Stimulated activated memory B cell treated with anti-CD40 and anti-IgM and Interleukin-4, amounts not matched to agents 10 μg/mL and 1 μg/mL and 100 μg/mL, for 72 hours (primary cell): ENCODE measurements around the gene HMX1.

ENCODE experiments used
- ATAC-seq: fragments of 150-1000 bp; cut with Tn5 transposase; 2 replicates; pipeline ENCODE4 v1.10.0; 2021
- H3K27ac Mint-ChIP-seq: one replicate; pipeline ENCODE4 v1.8.0; 2022; ENCODE audit warnings: mild to moderate bottlenecking, mixed read lengths
- H3K27me3 Mint-ChIP-seq: one replicate; pipeline ENCODE4 v1.8.0; 2022; ENCODE audit warnings: mixed read lengths
- H3K36me3 Mint-ChIP-seq: one replicate; pipeline ENCODE4 v1.8.0; 2022; ENCODE audit warnings: mixed read lengths
- H3K4me1 Mint-ChIP-seq: one replicate; pipeline ENCODE4 v1.8.0; 2022; ENCODE audit warnings: mixed read lengths
- H3K4me3 Mint-ChIP-seq: one replicate; pipeline ENCODE4 v1.8.0; 2022; ENCODE audit warnings: mild to moderate bottlenecking, moderate library complexity, mixed read lengths
- H3K9me3 Mint-ChIP-seq: one replicate; pipeline ENCODE4 v1.8.0; 2022; ENCODE audit warnings: mixed read lengths

Gene HMX1

GRCh38 chr4:8869002-8869897 lies 2.4 kb downstream of the HMX1 start:
- H3K36me3 Mint-ChIP-seq, result no peaks in the 10 kb centered on the region
- no peak for ATAC-seq
- H3K9me3 Mint-ChIP-seq, result no peaks in the 10 kb centered on the region
- no peak overlapping the region for H3K4me3 Mint-ChIP-seq
- no peak overlapping the region for H3K27ac Mint-ChIP-seq
- H3K4me1 Mint-ChIP-seq, result peaks cover 5% of the 10 kb centered on the region
- H3K27me3 Mint-ChIP-seq, result peaks cover 86% of the 10 kb centered on the region

DNA sequence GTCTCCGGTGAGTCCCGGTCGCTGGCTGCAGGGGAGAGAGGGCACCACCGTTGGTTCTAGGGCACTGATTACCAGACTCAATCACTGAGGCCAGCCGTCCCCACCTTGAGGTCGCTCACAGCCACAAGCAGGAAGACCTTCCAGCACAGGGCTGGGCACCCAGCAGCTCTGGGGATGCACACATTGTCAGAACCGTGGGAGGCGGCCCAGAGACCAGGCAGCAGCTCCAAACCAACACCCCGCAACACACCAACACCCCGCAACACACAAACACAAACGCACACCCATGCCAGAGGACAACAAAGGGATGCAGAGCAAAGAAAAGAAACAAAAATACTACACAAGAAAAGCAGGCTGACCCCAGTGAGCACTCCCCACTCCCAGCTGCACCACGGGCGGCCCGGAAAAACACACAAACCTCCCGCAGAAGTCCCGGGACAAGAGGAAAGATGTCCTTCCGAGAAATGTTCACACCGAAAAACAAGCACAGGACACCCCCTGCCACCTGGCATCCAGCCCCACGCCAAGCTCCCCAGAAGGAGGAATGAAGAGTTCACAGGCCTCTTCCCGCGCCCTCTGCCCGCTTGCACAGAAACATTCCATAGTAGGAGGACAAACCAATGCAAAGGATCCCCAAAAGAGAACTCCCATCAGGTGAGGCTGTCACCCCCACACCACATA lies 3.2 kb downstream of the HMX1 start:
- H3K27me3 Mint-ChIP-seq, result peaks cover 86% of the 10 kb centered on the region
- peaks cover 5% of the 10 kb centered on the region for H3K4me1 Mint-ChIP-seq
- H3K27ac Mint-ChIP-seq, result no peak overlapping the region
- no peak for ATAC-seq
- no peaks in the 10 kb centered on the region for H3K9me3 Mint-ChIP-seq
- no peak overlapping the region for H3K4me3 Mint-ChIP-seq
- no peaks in the 10 kb centered on the region for H3K36me3 Mint-ChIP-seq

DNA sequence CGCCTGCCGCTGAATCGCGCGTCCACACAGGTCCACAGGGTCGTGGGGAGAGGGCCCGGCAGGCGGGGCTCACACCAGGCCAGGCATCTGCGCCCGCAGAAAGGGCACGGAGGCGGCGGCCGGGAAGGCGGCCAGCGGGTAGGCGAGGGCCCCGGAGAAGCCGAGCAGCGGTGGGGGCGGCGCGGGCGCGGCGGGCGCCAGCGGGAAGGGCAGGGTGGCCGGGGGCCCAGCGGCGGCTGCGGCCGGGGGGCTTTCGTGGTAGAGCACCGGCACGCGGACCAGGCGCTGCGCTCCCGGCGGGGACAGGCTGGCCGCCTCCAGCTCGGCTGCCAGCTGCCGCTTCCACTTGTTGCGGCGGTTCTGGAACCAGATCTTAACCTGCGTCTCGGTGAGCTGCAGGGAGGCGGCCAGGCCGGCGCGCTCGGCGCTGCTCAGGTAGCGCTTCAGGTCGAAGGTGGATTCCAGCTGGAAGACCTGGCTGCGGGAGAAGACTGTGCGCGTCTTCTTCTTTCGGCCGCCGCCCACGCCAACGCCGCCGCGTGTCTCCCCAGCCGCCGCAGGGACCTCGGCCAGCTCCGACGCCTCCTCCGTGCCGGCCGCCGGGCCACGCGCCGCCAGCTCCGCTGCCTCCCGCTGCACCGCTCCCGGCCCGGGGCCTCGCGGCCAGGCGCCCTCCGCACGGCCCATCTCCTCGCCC lies 3.9 kb downstream of the HMX1 start:
- no peaks in the 10 kb centered on the region for H3K36me3 Mint-ChIP-seq
- ATAC-seq, result no peak
- H3K9me3 Mint-ChIP-seq, result no peaks in the 10 kb centered on the region
- peaks cover 5% of the 10 kb centered on the region for H3K4me1 Mint-ChIP-seq
- H3K27me3 Mint-ChIP-seq, result peaks cover 86% of the 10 kb centered on the region
- no peak overlapping the region for H3K27ac Mint-ChIP-seq
- H3K4me3 Mint-ChIP-seq, result no peak overlapping the region

DNA sequence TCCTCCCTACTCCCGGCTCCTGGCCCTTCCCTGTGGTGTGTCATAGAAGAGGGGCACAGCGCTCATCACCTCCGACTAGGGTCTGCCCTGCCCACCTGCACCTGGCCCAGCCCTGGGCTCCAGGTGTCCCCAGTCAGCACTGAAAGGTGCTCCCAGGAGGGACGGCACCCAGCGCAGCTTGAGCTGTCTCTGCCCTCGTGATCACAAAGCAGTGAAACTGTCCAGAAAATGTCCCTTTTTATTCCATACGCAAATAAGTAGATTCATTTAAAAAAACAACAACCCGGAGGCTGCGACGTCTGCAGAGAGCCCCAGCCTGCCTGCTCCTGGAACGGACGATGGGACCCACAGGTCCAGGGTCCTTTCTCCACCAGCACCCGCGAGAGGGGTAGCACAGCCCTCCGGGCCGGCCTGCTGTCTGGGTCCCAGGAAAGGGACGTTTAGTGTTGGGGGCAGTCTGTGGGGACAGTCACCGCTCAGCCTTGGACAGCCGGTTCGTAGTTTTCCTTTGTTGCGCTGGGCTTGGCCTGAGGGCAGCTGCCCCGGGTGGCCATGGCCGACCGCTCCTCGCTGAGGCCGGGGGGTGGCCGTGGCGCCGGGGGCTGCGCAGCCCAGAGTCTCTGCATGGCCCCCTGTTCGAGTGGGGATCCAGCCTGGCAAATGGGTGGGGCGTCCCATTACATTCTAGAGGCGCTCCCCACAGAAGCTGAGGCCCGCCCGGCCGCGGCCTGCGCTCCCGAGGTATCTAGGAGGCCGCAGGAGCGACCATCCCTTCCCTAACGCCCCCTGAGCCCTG lies 4.6 kb downstream of the HMX1 start:
- H3K27ac Mint-ChIP-seq, result no peak overlapping the region
- H3K36me3 Mint-ChIP-seq, result no peaks in the 10 kb centered on the region
- H3K4me3 Mint-ChIP-seq, result no peak overlapping the region
- ATAC-seq, result no peak
- peaks cover 86% of the 10 kb centered on the region for H3K27me3 Mint-ChIP-seq
- no peaks in the 10 kb centered on the region for H3K9me3 Mint-ChIP-seq
- peaks cover 5% of the 10 kb centered on the region for H3K4me1 Mint-ChIP-seq

DNA sequence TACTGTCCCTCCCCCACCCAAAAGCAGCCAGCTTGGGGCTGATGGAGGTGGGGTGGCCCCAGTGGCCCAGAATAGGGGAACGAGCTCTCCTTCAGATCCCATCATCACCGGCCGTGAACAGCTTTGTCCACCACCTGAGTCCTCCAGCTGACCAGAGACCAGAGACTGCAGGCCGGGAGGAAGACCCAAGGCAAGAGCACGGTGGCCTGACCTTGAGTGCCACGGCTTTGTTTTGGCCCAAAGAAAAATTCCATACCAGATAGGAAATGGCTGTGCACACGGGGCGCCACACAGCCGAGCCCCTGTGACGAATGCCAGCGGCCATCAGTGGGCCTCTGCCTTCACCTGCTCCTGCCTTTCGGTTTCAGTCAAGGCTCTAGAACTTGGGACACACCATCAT lies 5.2 kb downstream of the HMX1 start:
- no peak overlapping the region for H3K4me3 Mint-ChIP-seq
- no peak for ATAC-seq

DNA sequence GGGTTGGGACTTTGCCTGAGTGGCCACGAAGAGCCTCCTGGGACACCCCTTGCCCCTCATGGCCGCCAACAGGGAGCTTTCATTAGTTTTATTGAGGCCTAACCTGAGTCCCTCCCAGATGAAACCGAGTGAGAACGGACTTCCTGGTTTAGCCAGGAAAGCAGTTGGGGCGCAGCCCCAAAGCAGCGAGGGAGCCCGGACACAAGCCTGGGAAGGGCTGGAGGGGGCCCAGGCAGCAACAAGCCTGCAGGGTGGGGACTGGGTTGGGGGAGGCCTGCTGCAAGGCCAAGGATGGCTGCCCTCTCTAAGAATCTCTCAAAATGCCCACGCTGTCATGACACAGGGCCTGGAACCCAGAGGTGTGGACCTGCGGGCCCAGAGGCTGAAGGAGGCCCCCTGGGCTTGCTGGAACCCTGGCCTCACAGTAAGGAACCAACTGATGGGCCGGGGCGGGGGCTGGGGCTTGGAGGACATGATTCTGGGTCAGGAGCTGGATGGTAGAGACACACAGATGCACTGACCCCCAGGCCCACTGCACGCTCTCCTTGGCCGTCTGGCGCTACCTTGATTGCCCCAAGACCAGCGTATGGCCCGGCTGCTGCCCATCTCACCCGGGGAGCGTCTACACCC lies 5.8 kb downstream of the HMX1 start:
- H3K27me3 Mint-ChIP-seq, result peaks cover 92% of the 10 kb centered on the region
- H3K4me1 Mint-ChIP-seq, result peaks cover 5% of the 10 kb centered on the region
- ATAC-seq, result no peak

More for the DNA sequence above, 5.2 kb downstream of the HMX1 start:
- H3K4me1 Mint-ChIP-seq, result peaks cover 5% of the 10 kb centered on the region
- no peaks in the 10 kb centered on the region for H3K36me3 Mint-ChIP-seq
- no peak overlapping the region for H3K27ac Mint-ChIP-seq
- no peaks in the 10 kb centered on the region for H3K9me3 Mint-ChIP-seq
- peaks cover 90% of the 10 kb centered on the region for H3K27me3 Mint-ChIP-seq

DNA sequence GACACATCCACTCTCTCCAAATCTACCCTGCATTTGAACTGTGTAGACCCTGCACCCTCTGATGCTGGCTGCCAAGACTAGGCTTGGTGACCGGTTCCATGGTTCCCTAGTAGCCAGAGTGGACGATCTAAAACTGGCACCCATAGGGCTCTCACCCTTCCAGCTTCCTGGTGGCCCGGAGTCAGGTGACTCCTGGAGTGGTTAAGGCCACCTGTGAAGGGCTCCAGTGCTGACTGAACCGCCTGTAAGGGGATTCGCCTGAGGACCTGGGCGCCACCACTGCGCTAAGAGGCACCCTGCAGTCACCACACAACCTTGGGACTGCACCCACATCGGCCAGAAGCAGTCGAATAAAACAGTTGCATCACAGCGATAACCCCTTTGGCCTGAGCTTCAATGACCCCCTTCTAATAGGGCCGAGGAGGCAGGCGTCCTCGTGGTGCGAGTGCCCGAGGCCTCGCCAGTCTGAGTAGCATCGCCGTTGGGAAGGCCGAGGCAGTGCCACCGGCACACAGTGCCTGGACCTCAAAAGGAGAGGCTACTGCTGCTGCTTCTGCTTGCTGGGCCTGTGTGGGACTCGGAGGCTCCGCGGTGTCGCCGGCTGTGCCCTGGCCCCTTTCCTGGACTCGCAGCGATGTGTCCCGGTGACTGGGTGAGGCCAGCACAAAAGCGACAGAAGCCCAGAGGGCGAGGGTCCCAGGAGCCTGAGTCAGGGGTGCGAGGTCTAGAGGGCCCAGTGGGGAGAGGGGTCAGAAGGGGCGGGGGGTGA lies 6.5 kb downstream of the HMX1 start:
- H3K9me3 Mint-ChIP-seq, result no peaks in the 10 kb centered on the region
- H3K4me1 Mint-ChIP-seq, result peaks cover 5% of the 10 kb centered on the region
- H3K4me3 Mint-ChIP-seq, result no peak overlapping the region
- peaks cover 90% of the 10 kb centered on the region for H3K27me3 Mint-ChIP-seq
- no peak for ATAC-seq
- H3K36me3 Mint-ChIP-seq, result no peaks in the 10 kb centered on the region
- no peak overlapping the region for H3K27ac Mint-ChIP-seq

More for the DNA sequence above, 5.8 kb downstream of the HMX1 start:
- Mint-ChIP-seq H3K36me3 (no peaks in the 10 kb centered on the region), H3K27ac (no peak overlapping the region), H3K4me3 (no peak overlapping the region), H3K9me3 (no peaks in the 10 kb centered on the region)

GRCh38 chr4:8863686-8864682 lies 7.7 kb downstream of the HMX1 start:
- no peaks in the 10 kb centered on the region for H3K36me3 Mint-ChIP-seq
- H3K4me3 Mint-ChIP-seq, result no peak overlapping the region

GRCh38 chr4:8862800-8863685 lies 8.6 kb downstream of the HMX1 start:
- H3K4me3 Mint-ChIP-seq, result no peak overlapping the region
- H3K9me3 Mint-ChIP-seq, result no peaks in the 10 kb centered on the region

More at GRCh38 chr4:8863686-8864682, 7.7 kb downstream of the HMX1 start:
- H3K4me1 Mint-ChIP-seq, result peaks cover 5% of the 10 kb centered on the region
- H3K9me3 Mint-ChIP-seq, result no peaks in the 10 kb centered on the region
- H3K27ac Mint-ChIP-seq, result no peak overlapping the region
- ATAC-seq, result no peak
- H3K27me3 Mint-ChIP-seq, result peaks cover 90% of the 10 kb centered on the region

DNA sequence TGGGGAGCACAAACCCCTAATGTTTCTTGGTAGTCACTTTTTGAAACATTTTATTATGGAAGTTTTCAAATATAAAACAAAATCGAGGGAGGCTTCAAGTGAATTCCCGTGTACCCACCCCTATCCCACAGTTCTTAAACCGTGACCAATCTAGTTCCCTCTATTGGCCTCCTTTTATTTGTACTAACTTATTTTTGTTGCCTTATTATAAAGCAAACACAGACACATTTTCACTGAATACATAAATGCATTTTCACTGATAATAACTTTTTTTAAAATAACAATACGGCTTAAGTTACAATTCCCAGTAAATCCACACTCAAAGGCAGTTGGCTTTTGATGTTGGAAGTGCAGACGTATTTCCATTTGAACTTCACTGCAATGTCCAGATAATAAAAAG lies 9.3 kb downstream of the HMX1 start:
- H3K27ac Mint-ChIP-seq, result no peak overlapping the region
- H3K9me3 Mint-ChIP-seq, result no peaks in the 10 kb centered on the region
- H3K4me3 Mint-ChIP-seq, result no peak overlapping the region
- peaks cover 91% of the 10 kb centered on the region for H3K27me3 Mint-ChIP-seq
- ATAC-seq, result no peak
- no peaks in the 10 kb centered on the region for H3K36me3 Mint-ChIP-seq
- peaks cover 11% of the 10 kb centered on the region for H3K4me1 Mint-ChIP-seq

More at GRCh38 chr4:8862800-8863685, 8.6 kb downstream of the HMX1 start:
- no peak overlapping the region for H3K27ac Mint-ChIP-seq
- peaks cover 8% of the 10 kb centered on the region for H3K4me1 Mint-ChIP-seq
- H3K27me3 Mint-ChIP-seq, result peaks cover 87% of the 10 kb centered on the region
- H3K36me3 Mint-ChIP-seq, result no peaks in the 10 kb centered on the region
- ATAC-seq, result no peak

DNA sequence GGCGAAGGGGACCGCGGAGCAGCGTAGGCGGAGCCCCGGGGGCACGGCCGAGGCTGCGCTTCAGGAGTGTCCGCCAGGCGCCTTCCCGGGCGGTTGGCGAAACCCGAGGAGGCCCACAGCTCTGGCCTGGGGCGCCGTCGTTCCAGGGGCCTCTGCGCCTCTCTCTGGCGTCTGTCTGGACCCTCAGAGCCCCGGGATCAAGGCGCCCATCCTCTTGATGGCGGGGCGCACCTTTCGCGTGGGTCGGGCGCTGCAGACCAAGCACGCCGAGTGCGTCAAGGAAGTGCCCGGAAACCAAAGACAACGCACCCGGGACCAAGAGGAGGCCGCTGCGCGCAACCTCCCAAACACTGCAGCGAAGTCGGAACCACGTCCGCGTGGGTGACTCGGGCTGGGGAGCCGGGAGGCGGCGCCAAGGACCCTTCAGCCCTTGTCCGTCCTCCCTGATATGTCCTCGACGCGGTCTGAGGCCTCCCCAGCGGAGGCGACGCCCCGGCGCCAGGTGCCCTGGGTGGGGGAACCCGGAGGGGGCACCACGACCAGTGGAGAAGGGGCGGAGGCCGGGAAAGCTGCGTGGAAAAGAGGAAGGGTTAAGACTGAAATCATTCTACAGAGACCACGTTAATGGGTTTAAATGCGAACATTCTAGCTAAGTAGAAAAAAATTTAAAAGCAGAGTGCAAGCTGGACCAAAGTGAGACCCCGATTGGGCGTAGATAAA lies 9.9 kb downstream of the HMX1 start:
- Mint-ChIP-seq H3K4me1 (peaks cover 10% of the 10 kb centered on the region), H3K27me3 (peaks cover 89% of the 10 kb centered on the region), H3K27ac (no peak overlapping the region), H3K4me3 (no peak overlapping the region), H3K36me3 (no peaks in the 10 kb centered on the region), H3K9me3 (no peaks in the 10 kb centered on the region)
- ATAC-seq, result no peak
